Hepatocyte (in vitro differentiated cells): ENCODE measurements around the gene MTHFD1L. TPM values are rescaled to one million over a fixed set of nuclear protein-coding genes. Genes with fewer than 3 reads are reported as not detected.

Experiments
- DNase-seq: peaks from one replicate; pipeline ENCODE4 v3.0.0-alpha.2; 2016; ENCODE audit warnings: low spot score
- H2AFZ ChIP-seq: fragments of 200-600 bp; sonication (generic); 2 replicates; pipeline ENCODE4 v1.6.0; 2016; ENCODE audit warnings: antibody characterized with exemption, mild to moderate bottlenecking
- H3K27ac ChIP-seq: fragments of 200-600 bp; sonication (generic); 2 replicates; pipeline ENCODE4 v1.5.1; 2016; ENCODE audit warnings: mild to moderate bottlenecking
- H3K27me3 ChIP-seq: fragments of 200-600 bp; sonication (generic); 2 replicates; pipeline ENCODE4 v1.6.1; 2016
- H3K36me3 ChIP-seq: fragments of 200-600 bp; sonication (generic); replicated peaks from 2 replicates; pipeline ENCODE4 v1.5.1; 2016; ENCODE audit warnings: low read depth; ENCODE audit not compliant: insufficient read depth
- H3K4me1 ChIP-seq: fragments of 200-600 bp; sonication (generic); 2 replicates; pipeline ENCODE4 v1.5.1; 2016; ENCODE audit warnings: mild to moderate bottlenecking, moderate library complexity; ENCODE audit not compliant: insufficient read depth
- H3K4me2 ChIP-seq: fragments of 200-600 bp; sonication (generic); 2 replicates; pipeline ENCODE4 v1.6.0; 2016
- H3K4me3 ChIP-seq: fragments of 200-600 bp; sonication (generic); 2 replicates; pipeline ENCODE4 v1.5.1; 2016; ENCODE audit warnings: mild to moderate bottlenecking
- H3K79me2 ChIP-seq: fragments of 200-600 bp; sonication (generic); 2 replicates; pipeline ENCODE4 v1.6.0; 2017; ENCODE audit warnings: mild to moderate bottlenecking
- H3K9me2 ChIP-seq: fragments of 200-600 bp; sonication (generic); replicated peaks from 2 replicates; pipeline ENCODE4 v1.6.0; 2017; ENCODE audit warnings: mild to moderate bottlenecking; ENCODE audit not compliant: insufficient read depth
- H3K9me3 ChIP-seq: fragments of 200-600 bp; sonication (generic); 2 replicates; pipeline ENCODE4 v1.5.1; 2016; ENCODE audit warnings: low read depth, mild to moderate bottlenecking
- H4K20me1 ChIP-seq: fragments of 200-600 bp; sonication (generic); 2 replicates; pipeline ENCODE4 v1.6.0; 2016; ENCODE audit warnings: mild to moderate bottlenecking; ENCODE audit not compliant: insufficient read depth, poor library complexity, severe bottlenecking
- EZH2 ChIP-seq: fragments of 200-600 bp; sonication (generic); IDR thresholded peaks from 2 replicates; pipeline ENCODE4 v1.6.1; 2016; ENCODE audit warnings: antibody characterized with exemption, mild to moderate bottlenecking, borderline replicate concordance
- EZH2phosphoT487 ChIP-seq: fragments of 200-600 bp; sonication (generic); IDR thresholded peaks from one replicate; pipeline ENCODE4 v1.6.1; 2018; ENCODE audit warnings: antibody characterized with exemption, mild to moderate bottlenecking, low read depth, moderate library complexity; ENCODE audit not compliant: unreplicated experiment, severe bottlenecking
- WGBS: methylation state at CpG from one replicate; pipeline ENCODE4 v1.1.6; 2016; ENCODE audit warnings: low lambda C conversion rate; ENCODE audit errors: missing lambda C conversion rate; 5-methylcytosine and 5-hydroxymethylcytosine counted together
- polyA plus RNA-seq: library from polyadenylated mRNA; unstranded; fragments of >200 nt; fragmentation: Nextera tagmentation; extraction: Ambion mirVana; gene quantifications from 2 replicates; pipeline ENCODE4 v1.2.1, GENCODE V29; 2016
- total RNA-seq: library from RNA; depleted of rRNA; stranded (reverse); fragments of >200 nt; gene quantifications from 2 replicates; pipeline ENCODE4 v1.2.3, GENCODE V29; 2014
- TF ChIP-seq, protein P1 (sequence below): fragments of 200-600 bp; sonication (generic); IDR thresholded peaks from 2 replicates; pipeline ENCODE4 v1.5.1; 2016; ENCODE audit warnings: antibody characterized with exemption, mild to moderate bottlenecking; ENCODE audit not compliant: poor library complexity

Gene MTHFD1L
- total and polyA plus RNA-seq, 2 experiments from 2014 or later = 28.4 to 30.8 TPM

DNA sequence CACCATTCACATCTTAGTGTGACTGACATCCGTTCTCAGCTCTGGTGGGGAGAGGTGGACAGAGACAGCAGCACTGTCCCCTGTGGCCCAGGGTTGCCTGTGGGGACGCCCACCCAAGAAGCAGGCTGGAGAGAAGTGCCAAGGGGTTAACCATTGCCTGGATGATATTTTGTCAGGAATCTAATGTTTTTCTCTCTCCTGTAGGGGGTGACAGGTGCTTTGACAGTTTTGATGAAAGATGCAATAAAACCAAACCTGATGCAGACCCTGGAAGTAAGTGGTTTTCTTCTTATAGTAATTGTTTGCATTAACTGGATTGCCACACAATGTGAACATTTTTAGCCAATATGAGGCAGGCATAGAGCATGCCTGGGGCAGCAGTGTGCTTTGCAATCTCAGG lies 99.3 kb downstream of the MTHFD1L start:
- Histone ChIP-seq H4K20me1 (no peaks in the 10 kb centered on the region), H3K27ac (no peak overlapping the region), H3K4me1 (no peaks in the 10 kb centered on the region), H3K36me3 (peaks cover 3% of the 10 kb centered on the region), H3K9me2 (no peaks in the 10 kb centered on the region), H3K79me2 (no peaks in the 10 kb centered on the region), H3K4me3 (no peak overlapping the region), H3K27me3 (no peaks in the 10 kb centered on the region), H2AFZ (no peak overlapping the region), H3K4me2 (no peak overlapping the region), H3K9me3 (no peaks in the 10 kb centered on the region)
- WGBS = 89% methylated on average over 2 of the region's 2 CpGs
- TF ChIP-seq, protein P1, sequence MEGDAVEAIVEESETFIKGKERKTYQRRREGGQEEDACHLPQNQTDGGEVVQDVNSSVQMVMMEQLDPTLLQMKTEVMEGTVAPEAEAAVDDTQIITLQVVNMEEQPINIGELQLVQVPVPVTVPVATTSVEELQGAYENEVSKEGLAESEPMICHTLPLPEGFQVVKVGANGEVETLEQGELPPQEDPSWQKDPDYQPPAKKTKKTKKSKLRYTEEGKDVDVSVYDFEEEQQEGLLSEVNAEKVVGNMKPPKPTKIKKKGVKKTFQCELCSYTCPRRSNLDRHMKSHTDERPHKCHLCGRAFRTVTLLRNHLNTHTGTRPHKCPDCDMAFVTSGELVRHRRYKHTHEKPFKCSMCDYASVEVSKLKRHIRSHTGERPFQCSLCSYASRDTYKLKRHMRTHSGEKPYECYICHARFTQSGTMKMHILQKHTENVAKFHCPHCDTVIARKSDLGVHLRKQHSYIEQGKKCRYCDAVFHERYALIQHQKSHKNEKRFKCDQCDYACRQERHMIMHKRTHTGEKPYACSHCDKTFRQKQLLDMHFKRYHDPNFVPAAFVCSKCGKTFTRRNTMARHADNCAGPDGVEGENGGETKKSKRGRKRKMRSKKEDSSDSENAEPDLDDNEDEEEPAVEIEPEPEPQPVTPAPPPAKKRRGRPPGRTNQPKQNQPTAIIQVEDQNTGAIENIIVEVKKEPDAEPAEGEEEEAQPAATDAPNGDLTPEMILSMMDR = no peak
- TF ChIP-seq EZH2 (no peak), EZH2phosphoT487 (no peak)
- DNase-seq = no peak

DNA sequence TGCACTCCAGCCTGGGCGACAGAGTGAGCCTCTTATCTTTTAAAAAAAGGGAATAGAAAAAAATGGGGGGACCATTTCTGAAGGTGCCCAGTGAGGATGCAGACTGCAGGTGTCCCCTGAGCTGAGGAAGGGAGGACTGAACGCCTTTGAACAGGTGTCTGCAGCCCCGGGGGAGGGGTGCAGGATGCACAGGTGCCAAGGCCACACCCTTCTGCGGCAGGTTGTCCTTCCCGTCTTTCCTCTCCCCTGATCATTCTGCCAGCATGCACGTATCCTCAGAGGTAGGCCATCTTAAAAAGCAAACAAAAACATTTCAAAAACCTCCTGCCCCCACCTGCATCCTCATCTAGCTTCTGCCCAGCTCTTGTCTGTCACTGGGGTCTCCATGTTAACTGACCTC lies 101.3 kb downstream of the MTHFD1L start:
- Histone ChIP-seq H3K27ac (no peak overlapping the region), H3K27me3 (no peaks in the 10 kb centered on the region), H3K4me2 (no peak overlapping the region), H3K9me3 (no peaks in the 10 kb centered on the region), H3K4me1 (no peaks in the 10 kb centered on the region), H3K36me3 (peaks cover 4% of the 10 kb centered on the region), H4K20me1 (no peaks in the 10 kb centered on the region), H3K9me2 (no peaks in the 10 kb centered on the region), H3K79me2 (no peaks in the 10 kb centered on the region), H3K4me3 (no peak overlapping the region), H2AFZ (no peak overlapping the region)
- 87% methylated on average over 6 of the region's 6 CpGs for WGBS
- no peak for DNase-seq
- no peak for TF ChIP-seq EZH2
- TF ChIP-seq, protein P1 = no peak
- TF ChIP-seq EZH2phosphoT487 = no peak

DNA sequence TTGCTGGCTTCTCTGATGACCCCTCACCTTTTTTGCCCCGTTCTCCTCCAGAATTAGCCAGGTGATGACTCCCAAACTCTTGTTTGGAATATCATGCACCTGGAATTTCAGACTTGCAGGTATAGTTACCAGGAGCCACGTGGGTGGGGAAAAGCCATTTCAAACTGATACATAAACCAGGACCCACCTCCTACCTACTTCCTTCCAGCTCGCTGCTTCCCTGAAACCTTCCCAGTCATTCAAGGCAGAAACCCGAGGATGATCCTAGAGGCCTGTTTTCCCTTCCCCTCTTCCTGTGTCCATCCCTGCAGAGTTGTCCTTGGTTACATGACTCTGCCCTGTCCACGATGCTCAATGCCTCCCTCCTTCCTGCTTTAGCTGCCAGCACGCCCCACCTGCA lies 101.9 kb downstream of the MTHFD1L start:
- no peaks in the 10 kb centered on the region for H3K9me2 ChIP-seq
- WGBS = 80% methylated on average over 6 of the region's 6 CpGs
- H3K27me3 ChIP-seq = no peaks in the 10 kb centered on the region
- no peak for TF ChIP-seq EZH2phosphoT487
- TF ChIP-seq, protein P1 = no peak
- TF ChIP-seq EZH2 = no peak
- H3K4me2 ChIP-seq = no peak overlapping the region
- no peak for DNase-seq
- H3K36me3 ChIP-seq = peaks cover 4% of the 10 kb centered on the region
- H2AFZ ChIP-seq = no peak overlapping the region
- H3K79me2 ChIP-seq = no peaks in the 10 kb centered on the region
- no peaks in the 10 kb centered on the region for H4K20me1 ChIP-seq
- no peaks in the 10 kb centered on the region for H3K9me3 ChIP-seq
- no peak overlapping the region for H3K27ac ChIP-seq
- H3K4me3 ChIP-seq = no peak overlapping the region
- no peaks in the 10 kb centered on the region for H3K4me1 ChIP-seq

DNA sequence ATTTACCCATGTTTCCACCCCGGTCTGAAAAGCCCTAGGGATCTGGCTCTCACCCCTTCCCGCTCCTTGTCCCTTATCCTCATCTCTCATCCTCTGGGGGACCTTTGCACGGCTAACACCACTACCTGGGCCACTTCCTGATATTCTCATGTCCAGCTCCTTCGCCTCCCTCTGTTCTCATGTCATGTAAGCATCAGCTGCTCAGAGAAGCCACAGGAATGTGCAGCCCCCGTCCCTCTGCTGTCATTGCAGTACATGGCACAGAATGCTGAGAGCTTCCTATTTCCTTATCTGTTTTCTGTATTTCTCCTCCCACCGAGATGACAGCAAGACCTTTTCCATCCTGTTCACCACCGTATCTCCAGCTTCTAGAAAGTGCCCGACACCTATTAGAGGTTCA lies 102.4 kb downstream of the MTHFD1L start:
- 68% methylated on average over 8 of the region's 8 CpGs for WGBS
- DNase-seq = no peak
- Histone ChIP-seq H3K4me1 (no peaks in the 10 kb centered on the region), H3K9me2 (no peaks in the 10 kb centered on the region), H3K27ac (no peak overlapping the region), H3K4me3 (no peak overlapping the region), H2AFZ (no peak overlapping the region), H3K36me3 (peaks cover 4% of the 10 kb centered on the region), H3K4me2 (no peak overlapping the region), H4K20me1 (no peaks in the 10 kb centered on the region), H3K27me3 (no peaks in the 10 kb centered on the region), H3K79me2 (no peaks in the 10 kb centered on the region), H3K9me3 (no peaks in the 10 kb centered on the region)
- TF ChIP-seq EZH2 (no peak), EZH2phosphoT487 (no peak)
- TF ChIP-seq, protein P1 = no peak
